ENCODE results near the gene DMXL1.

GRCh38 chr5:119028575-119028974 is 42.3 kb upstream of the DMXL1 start:
- TF ChIP-seq, protein P1, sequence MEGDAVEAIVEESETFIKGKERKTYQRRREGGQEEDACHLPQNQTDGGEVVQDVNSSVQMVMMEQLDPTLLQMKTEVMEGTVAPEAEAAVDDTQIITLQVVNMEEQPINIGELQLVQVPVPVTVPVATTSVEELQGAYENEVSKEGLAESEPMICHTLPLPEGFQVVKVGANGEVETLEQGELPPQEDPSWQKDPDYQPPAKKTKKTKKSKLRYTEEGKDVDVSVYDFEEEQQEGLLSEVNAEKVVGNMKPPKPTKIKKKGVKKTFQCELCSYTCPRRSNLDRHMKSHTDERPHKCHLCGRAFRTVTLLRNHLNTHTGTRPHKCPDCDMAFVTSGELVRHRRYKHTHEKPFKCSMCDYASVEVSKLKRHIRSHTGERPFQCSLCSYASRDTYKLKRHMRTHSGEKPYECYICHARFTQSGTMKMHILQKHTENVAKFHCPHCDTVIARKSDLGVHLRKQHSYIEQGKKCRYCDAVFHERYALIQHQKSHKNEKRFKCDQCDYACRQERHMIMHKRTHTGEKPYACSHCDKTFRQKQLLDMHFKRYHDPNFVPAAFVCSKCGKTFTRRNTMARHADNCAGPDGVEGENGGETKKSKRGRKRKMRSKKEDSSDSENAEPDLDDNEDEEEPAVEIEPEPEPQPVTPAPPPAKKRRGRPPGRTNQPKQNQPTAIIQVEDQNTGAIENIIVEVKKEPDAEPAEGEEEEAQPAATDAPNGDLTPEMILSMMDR (IDR thresholded peaks at IDR 0.05), result no peak
- TF ChIP-seq POLR2A (IDR thresholded peaks at IDR 0.05) (no peak), POLR2AphosphoS5 (IDR thresholded peaks at IDR 0.05) (no peak)

Data from gastroesophageal sphincter (tissue), 3 donors.